ENCODE results near the gene SMYD3. TPM values are rescaled to one million over a fixed set of nuclear protein-coding genes. Genes with fewer than 3 reads are reported as not detected.
A peak's percentile ranks its signal among the peaks of the same experiment; 100 is the strongest.

The SMYD3 gene
- total RNA-seq, 1 experiment from 2014 or later: 25.5 TPM

DNA sequence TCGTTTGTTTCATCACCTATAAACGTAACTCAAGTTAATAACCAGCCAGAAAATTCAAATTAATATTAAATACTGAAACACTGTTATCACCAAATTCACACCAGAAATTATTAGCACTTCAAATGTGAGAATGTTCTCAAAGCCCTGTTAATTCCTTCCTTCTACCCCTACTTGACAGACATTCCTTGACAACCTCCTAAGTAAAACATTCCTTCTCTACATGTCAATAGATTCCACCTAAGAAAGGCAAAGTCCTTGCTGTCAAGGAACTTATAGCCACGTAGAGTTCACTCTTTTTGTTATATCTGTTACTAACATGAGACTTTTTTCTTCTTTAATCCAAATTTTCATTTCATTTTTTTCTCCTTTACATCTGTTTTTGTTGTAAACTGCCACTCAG is 441.5 kb downstream of the SMYD3 start:
- H4K91ac ChIP-seq (ENCODE audit: insufficient read length, low read depth, low read length): no peak overlapping the region
- no peak overlapping the region for H2BK15ac ChIP-seq (ENCODE audit: low read depth, low read length)
- no peak overlapping the region for H3T11ph ChIP-seq (ENCODE audit: low read length)
- no CpG with 5 or more reads among the region's 3 CpGs for WGBS (ENCODE audit: extremely low coverage, insufficient read length, low lambda C conversion rate)
- no peak overlapping the region for H2BK5ac ChIP-seq (ENCODE audit: insufficient read length, low read length)
- no peaks in the 10 kb centered on the region for H3K27me3 ChIP-seq (ENCODE audit: insufficient read depth, low read length)
- no peak overlapping the region for H3K4me2 ChIP-seq (ENCODE audit: insufficient read depth, insufficient read length, low read length)
- no peak for DNase-seq
- no peak overlapping the region for H2BK20ac ChIP-seq (ENCODE audit: low read depth, low read length, poor library complexity, severe bottlenecking)
- no peak overlapping the region for H2BK12ac ChIP-seq (ENCODE audit: insufficient read length, low read depth, low read length)
- Mint-ChIP-seq H3K27ac (peak overlapping the region in 2 of 3 experiments; percentile 7 to 59; a peak in 3 of 7 replicates), H3K36me3 (ENCODE audit: insufficient read depth in 1 of 3, low read depth in 3 of 3) (no peaks in the 10 kb centered on the region), H3K4me1 (peaks cover 60 to 68% of the 10 kb centered on the region in 2 experiments), H3K9me3 (no peaks in the 10 kb centered on the region), H3K4me3 (peak overlapping the region in 1 of 2 experiments; percentile 54; a peak in 1 of 5 replicates), H3K27me3 (ENCODE audit: low read depth) (peaks cover 7% of the 10 kb centered on the region; the same call in 1 of the 2 replicates)
- no peaks in the 10 kb centered on the region for H3K23me2 ChIP-seq (ENCODE audit: insufficient read length, low read depth, low read length, poor library complexity, severe bottlenecking)
- no peak overlapping the region for H3K56ac ChIP-seq (ENCODE audit: insufficient read length, low read depth, low read length)
- no peak overlapping the region for H2AFZ ChIP-seq (ENCODE audit: low read length)
- H2AK5ac ChIP-seq (ENCODE audit: insufficient read length, low read length): no peak overlapping the region
- TF ChIP-seq, protein P1, sequence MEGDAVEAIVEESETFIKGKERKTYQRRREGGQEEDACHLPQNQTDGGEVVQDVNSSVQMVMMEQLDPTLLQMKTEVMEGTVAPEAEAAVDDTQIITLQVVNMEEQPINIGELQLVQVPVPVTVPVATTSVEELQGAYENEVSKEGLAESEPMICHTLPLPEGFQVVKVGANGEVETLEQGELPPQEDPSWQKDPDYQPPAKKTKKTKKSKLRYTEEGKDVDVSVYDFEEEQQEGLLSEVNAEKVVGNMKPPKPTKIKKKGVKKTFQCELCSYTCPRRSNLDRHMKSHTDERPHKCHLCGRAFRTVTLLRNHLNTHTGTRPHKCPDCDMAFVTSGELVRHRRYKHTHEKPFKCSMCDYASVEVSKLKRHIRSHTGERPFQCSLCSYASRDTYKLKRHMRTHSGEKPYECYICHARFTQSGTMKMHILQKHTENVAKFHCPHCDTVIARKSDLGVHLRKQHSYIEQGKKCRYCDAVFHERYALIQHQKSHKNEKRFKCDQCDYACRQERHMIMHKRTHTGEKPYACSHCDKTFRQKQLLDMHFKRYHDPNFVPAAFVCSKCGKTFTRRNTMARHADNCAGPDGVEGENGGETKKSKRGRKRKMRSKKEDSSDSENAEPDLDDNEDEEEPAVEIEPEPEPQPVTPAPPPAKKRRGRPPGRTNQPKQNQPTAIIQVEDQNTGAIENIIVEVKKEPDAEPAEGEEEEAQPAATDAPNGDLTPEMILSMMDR (conservative IDR thresholded peaks at IDR 0.05): no peak
- H4K20me1 ChIP-seq (ENCODE audit: control insufficient read depth, insufficient read depth, insufficient read length): no peaks in the 10 kb centered on the region
- no peak overlapping the region for H4K5ac ChIP-seq (ENCODE audit: insufficient read length, low read depth, low read length)
- no peak overlapping the region for H2BK120ac ChIP-seq (ENCODE audit: low read depth, low read length, poor library complexity, severe bottlenecking)
- no peaks in the 10 kb centered on the region for H3K79me1 ChIP-seq (ENCODE audit: insufficient read depth, low read depth, low read length, poor library complexity, severe bottlenecking)
- H3K4me1 ChIP-seq (ENCODE audit: insufficient read depth, low read length): peaks cover 3% of the 10 kb centered on the region
- no peaks in the 10 kb centered on the region for H3K79me2 ChIP-seq (ENCODE audit: insufficient read depth, low read length)
- no peaks in the 10 kb centered on the region for H3K9me3 ChIP-seq (ENCODE audit: control insufficient read depth, low read depth, low read length)
- no peak overlapping the region for H3K4ac ChIP-seq (ENCODE audit: low read depth, low read length)
- H3K14ac ChIP-seq (ENCODE audit: insufficient read depth, low read length): no peak overlapping the region
- H3K27ac ChIP-seq (ENCODE audit: insufficient read length, low read depth, low read length): no peak overlapping the region
- H4K8ac ChIP-seq (replicated peaks; ENCODE audit: insufficient read length, low read depth, low read length): no peak overlapping the region
- no peak overlapping the region for H3K9ac ChIP-seq (ENCODE audit: extremely low read depth, insufficient read length, low read length)
- no peak overlapping the region for H3K23ac ChIP-seq (ENCODE audit: insufficient read length, low read depth, low read length)
- no peak overlapping the region for H3K18ac ChIP-seq (ENCODE audit: insufficient read length, low read depth, low read length)

Measured in H9 (cell line).